H7 (cell line): ENCODE data around the gene SRRM5. TPM values are rescaled to one million over a fixed set of nuclear protein-coding genes. Genes with fewer than 3 reads are reported as not detected.
A peak's percentile ranks its signal among the peaks of the same experiment; 100 is the strongest.

Source experiments
- DNase-seq: peaks from one replicate; pipeline ENCODE4 v3.0.0; 2012
- H3K27me3 ChIP-seq: 2 replicates; pipeline ENCODE4 v1.6.0; 2011; ENCODE audit warnings: mild to moderate bottlenecking, low read length; ENCODE audit not compliant: control insufficient read depth, insufficient read depth
- H3K36me3 ChIP-seq: replicated peaks from 2 replicates; pipeline ENCODE4 v1.5.1; 2011; ENCODE audit warnings: low read length; ENCODE audit not compliant: control insufficient read depth, insufficient read depth
- H3K4me3 ChIP-seq: 2 replicates; pipeline ENCODE4 v1.5.1; 2011; ENCODE audit warnings: low read depth, mild to moderate bottlenecking, control low read depth, low read length, moderate library complexity; ENCODE audit not compliant: insufficient read depth
- total RNA-seq: library from RNA; depleted of rRNA; stranded (reverse); fragments of >200 nt; shearing (Covaris generic); gene quantifications from 2 replicates; pipeline ENCODE4 v1.2.3, GENCODE V29; 2014; rRNA removed

The SRRM5 gene
- total RNA-seq, 1 experiment from 2014 or later = 0.21 TPM

DNA sequence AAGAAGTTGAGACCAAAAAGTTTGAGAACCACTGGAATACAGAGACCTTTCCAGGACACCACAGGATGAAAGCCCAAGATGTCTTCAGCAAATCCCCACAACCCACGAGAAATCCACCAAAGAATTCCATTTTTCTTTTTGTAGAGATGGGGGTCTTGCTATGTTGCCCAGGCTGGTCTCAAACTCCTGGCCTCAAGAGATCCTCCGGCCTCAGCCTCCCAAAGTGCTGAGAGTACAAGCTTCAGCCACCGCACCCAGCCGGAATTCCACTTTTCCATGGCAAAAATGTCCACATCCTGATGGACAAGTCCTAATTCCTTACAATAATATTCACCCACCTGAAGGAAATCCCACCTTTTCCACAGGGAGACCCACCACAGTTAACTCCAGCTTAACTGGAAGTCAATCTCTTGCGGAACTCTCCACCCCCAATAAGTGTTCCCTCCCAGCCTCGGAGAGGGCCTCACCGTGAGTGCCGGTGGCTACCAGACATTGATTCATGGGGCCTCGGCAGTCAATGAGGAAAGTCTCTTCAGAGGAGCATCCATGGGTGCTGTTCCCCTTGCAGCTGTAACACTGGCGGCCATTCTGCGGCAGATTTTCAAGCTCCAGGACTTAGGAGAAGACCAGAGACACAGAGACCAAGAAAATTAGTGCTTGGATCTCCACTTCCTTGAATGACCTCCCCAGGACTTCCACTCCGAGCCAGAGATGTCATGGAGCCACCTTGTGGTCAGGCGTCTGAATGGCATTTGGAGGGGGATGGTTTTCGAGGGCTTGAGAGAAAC is 40.1 kb downstream of the SRRM5 start:
- H3K27me3 ChIP-seq = no peaks in the 10 kb centered on the region
- no peaks in the 10 kb centered on the region; the same call in none of the 2 replicates for H3K36me3 ChIP-seq
- peak; percentile 84 for DNase-seq
- H3K4me3 ChIP-seq = no peak overlapping the region

- no peaks in the 10 kb centered on the region for H3K27me3 ChIP-seq
- DNase-seq = no peak
- no peaks in the 10 kb centered on the region; the same call in none of the 2 replicates for H3K36me3 ChIP-seq
- no peak overlapping the region for H3K4me3 ChIP-seq
Observed at GRCh38 chr19:43652546-43652874, 40.6 kb downstream of the SRRM5 start.

- Histone ChIP-seq H3K4me3 (no peak overlapping the region), H3K36me3 (peaks cover 2% of the 10 kb centered on the region), H3K27me3 (no peaks in the 10 kb centered on the region)
- DNase-seq = no peak
Observed at GRCh38 chr19:43656436-43656835, 44.5 kb downstream of the SRRM5 start.

GRCh38 chr19:43658001-43658400 is 46.1 kb downstream of the SRRM5 start:
- peaks cover 2% of the 10 kb centered on the region for H3K36me3 ChIP-seq
- DNase-seq = no peak
- H3K4me3 ChIP-seq = no peak overlapping the region

DNA sequence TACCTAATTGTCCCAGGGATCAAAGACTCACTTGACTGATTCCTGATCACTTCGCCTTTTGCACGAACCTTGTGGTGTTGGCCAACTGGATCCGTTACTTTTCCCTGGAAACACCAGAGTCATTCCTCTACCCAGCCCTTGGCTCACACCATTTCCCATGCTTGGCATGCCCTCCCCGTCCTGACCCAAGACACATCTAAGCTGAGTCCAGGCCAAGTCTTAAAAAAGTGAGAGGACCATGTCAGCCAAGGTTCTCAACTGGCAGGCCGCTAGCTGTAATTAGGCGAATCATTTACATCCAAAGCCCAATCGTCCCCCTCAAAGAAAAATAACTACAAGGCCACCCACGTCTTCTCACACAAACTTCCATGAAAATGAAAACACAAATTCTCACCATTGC is 46.6 kb downstream of the SRRM5 start:
- Histone ChIP-seq H3K36me3 (peaks cover 2% of the 10 kb centered on the region), H3K27me3 (no peaks in the 10 kb centered on the region), H3K4me3 (no peak overlapping the region)
- DNase-seq = no peak

More at GRCh38 chr19:43658001-43658400, 46.1 kb downstream of the SRRM5 start:
- H3K27me3 ChIP-seq = no peaks in the 10 kb centered on the region

- Histone ChIP-seq H3K4me3 (no peak overlapping the region), H3K36me3 (peaks cover 6% of the 10 kb centered on the region), H3K27me3 (no peaks in the 10 kb centered on the region)
- no peak for DNase-seq
Observed at GRCh38 chr19:43660301-43660970, 48.5 kb downstream of the SRRM5 start.

- H3K27me3 ChIP-seq = no peaks in the 10 kb centered on the region
- DNase-seq = no peak
Observed at GRCh38 chr19:43660971-43661360, 49.1 kb downstream of the SRRM5 start.

DNA sequence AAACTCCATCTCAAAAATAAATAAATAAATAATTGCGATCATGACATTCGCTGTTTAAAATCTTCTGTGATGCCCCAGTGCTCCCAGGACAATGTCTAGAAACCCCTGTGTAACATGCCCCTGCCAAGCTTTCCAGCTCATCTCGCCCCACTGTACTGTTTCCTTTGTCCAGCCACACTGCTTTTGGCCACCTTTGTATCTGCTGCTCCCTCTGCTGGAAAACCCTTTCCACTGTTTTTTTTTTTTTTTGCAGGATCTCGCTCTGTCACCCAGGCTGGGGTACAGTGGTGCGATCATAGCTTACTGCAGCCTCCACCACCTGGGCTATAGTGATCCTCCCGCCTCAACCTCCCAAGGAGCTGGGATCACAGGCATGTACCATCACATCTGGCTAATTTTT is 50.6 kb downstream of the SRRM5 start:
- Histone ChIP-seq H3K27me3 (no peaks in the 10 kb centered on the region), H3K36me3 (peaks cover 6% of the 10 kb centered on the region), H3K4me3 (no peak overlapping the region)
- peak; percentile 48 for DNase-seq

More at GRCh38 chr19:43660971-43661360, 49.1 kb downstream of the SRRM5 start:
- Histone ChIP-seq H3K36me3 (peaks cover 6% of the 10 kb centered on the region), H3K4me3 (no peak overlapping the region)

DNA sequence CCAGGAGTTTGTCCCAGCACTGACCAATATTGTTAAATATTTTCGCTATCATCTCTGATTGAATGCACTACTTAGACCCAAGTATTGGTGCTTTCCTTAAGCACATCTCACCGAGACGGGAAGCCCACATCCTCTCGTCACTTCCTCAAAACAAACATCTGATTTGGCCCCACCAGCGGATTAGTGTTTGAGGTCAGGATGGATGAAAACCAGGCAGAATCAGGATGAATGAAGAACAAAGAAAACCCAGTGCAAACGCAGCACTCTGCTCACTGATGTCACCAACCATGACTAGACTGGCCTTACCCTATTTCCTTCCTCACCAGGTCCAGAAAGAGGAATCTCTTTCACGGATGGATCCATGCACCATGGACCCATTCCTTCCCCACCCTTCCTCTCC is 52.1 kb downstream of the SRRM5 start:
- no peak overlapping the region for H3K4me3 ChIP-seq
- H3K36me3 ChIP-seq = peaks cover 6% of the 10 kb centered on the region
- no peaks in the 10 kb centered on the region for H3K27me3 ChIP-seq
- DNase-seq = no peak

Other genes starting within 250 kb of the SRRM5 start
- not detected in 2 replicates for gene TEX101, start 197.2 kb upstream of the SRRM5 start, total RNA-seq
- 0.11 TPM in 1 of 2 replicates, not detected in the other for gene LYPD3, start 146.5 kb upstream of the SRRM5 start, total RNA-seq
- 3.5 and 7.9 TPM in 2 replicates for gene PHLDB3, start 107.3 kb upstream of the SRRM5 start, total RNA-seq
- 15.0 and 17.0 TPM in 2 replicates for gene ETHE1, start 84.9 kb upstream of the SRRM5 start, total RNA-seq
- gene ZNF575, start 78.9 kb upstream of the SRRM5 start, total RNA-seq = not detected in 2 replicates
- gene XRCC1, start 36.6 kb upstream of the SRRM5 start, total RNA-seq = 44.9 and 58.8 TPM in 2 replicates
- gene PINLYP, start 36.3 kb upstream of the SRRM5 start, total RNA-seq = 4.9 and 6.2 TPM in 2 replicates
- 11.2 and 16.5 TPM in 2 replicates for gene IRGQ, start 16.0 kb upstream of the SRRM5 start, total RNA-seq
- 12.3 and 18.6 TPM in 2 replicates for gene ZNF576, start 15.5 kb upstream of the SRRM5 start, total RNA-seq
- 59.0 and 70.5 TPM in 2 replicates for gene ZNF428, start 7.5 kb downstream of the SRRM5 start, total RNA-seq
- gene CADM4, start 27.8 kb downstream of the SRRM5 start, total RNA-seq = 9.9 and 12.3 TPM in 2 replicates
- gene PLAUR, start 58.1 kb downstream of the SRRM5 start, total RNA-seq = 16.9 and 31.0 TPM in 2 replicates
- not detected in 2 replicates for gene IRGC, start 104.0 kb downstream of the SRRM5 start, total RNA-seq
- gene SMG9, start 142.9 kb downstream of the SRRM5 start, total RNA-seq = 23.4 and 33.6 TPM in 2 replicates
- gene KCNN4, start 168.9 kb downstream of the SRRM5 start, total RNA-seq = 0.62 and 1.1 TPM in 2 replicates
- gene LYPD5, start 190.4 kb downstream of the SRRM5 start, total RNA-seq = 0.21 and 1.8 TPM in 2 replicates
- gene ZNF283, start 215.2 kb downstream of the SRRM5 start, total RNA-seq = 0.55 and 2.0 TPM in 2 replicates